Stimulated activated CD8-positive, alpha-beta memory T cell treated with anti-CD3 and anti-CD28 coated beads, Interleukin-4, amount 100 ng/mL, for 1 hour (primary cell): ENCODE results near the gene CNNM3.
"Not testable (repeated sequence)": the region's sequence is repeated elsewhere in the genome, so short reads cannot be mapped to it uniquely, and the experiment has no call there.

Experiments
- DNase-seq, 2 donors: peaks; one replicate each; pipeline ENCODE4 v3.0.0-alpha.2; 2020; ENCODE audit warnings: low read depth in 2 of 2, low spot score in 1 of 2

The CNNM3 gene

GRCh38 chr2:96861074-96861473, 45.0 kb downstream of the CNNM3 start:
- no peak for DNase-seq

GRCh38 chr2:96863056-96863455, 47.0 kb downstream of the CNNM3 start:
- DNase-seq = not testable (repeated sequence)

- DNase-seq = no peak
Observed at GRCh38 chr2:96863575-96864342, 47.7 kb downstream of the CNNM3 start.

- DNase-seq = no peak
Observed at GRCh38 chr2:96864343-96865091, 48.4 kb downstream of the CNNM3 start.

GRCh38 chr2:96865654-96866053, 49.6 kb downstream of the CNNM3 start:
- DNase-seq = no peak

- no peak for DNase-seq
Observed at GRCh38 chr2:96866149-96866548, 50.1 kb downstream of the CNNM3 start.

- DNase-seq = no peak
Observed at GRCh38 chr2:96866586-96866985, 50.5 kb downstream of the CNNM3 start.

- DNase-seq = no peak
Observed at GRCh38 chr2:96866986-96867755, 51.1 kb downstream of the CNNM3 start.

- no peak for DNase-seq
Observed at GRCh38 chr2:96867756-96868554, 51.9 kb downstream of the CNNM3 start.

GRCh38 chr2:96868555-96869280, 52.6 kb downstream of the CNNM3 start:
- peak in 1 of 2 donors; percentile 35 for DNase-seq

GRCh38 chr2:96869281-96869821, 53.3 kb downstream of the CNNM3 start:
- DNase-seq = no peak

- DNase-seq = peak in 1 of 2 donors; percentile 40
Observed at GRCh38 chr2:96869822-96870625, 54.0 kb downstream of the CNNM3 start, which contains the start of gene SEMA4C. Gene SEMA4C (minus strand): TSS chr2:96870080. CDS start chr2:96867886, 2,194 bp downstream.

- DNase-seq = peak in 1 of 2 donors; percentile 39
Observed at GRCh38 chr2:96870626-96871255, 54.7 kb downstream of the CNNM3 start.

- no peak for DNase-seq
Observed at GRCh38 chr2:96872591-96873349, 56.7 kb downstream of the CNNM3 start.

GRCh38 chr2:96873651-96874096, 57.6 kb downstream of the CNNM3 start:
- no peak for DNase-seq

- DNase-seq = no peak
Observed at GRCh38 chr2:96874198-96874831, 58.2 kb downstream of the CNNM3 start.
